Measurements from ENCODE around the gene PLAC1. TPM values are rescaled to one million over a fixed set of nuclear protein-coding genes. Genes with fewer than 3 reads are reported as not detected.

PLAC1 gene
- total and polyA plus RNA-seq, 2 of the 13 experiments (the other 11 are each of a cell fraction or from before 2014, with no cell fraction given) = 0.40 to 2.7 TPM

- no peak overlapping the region for H3K4me2 ChIP-seq (ENCODE audit: low read depth, low read length)
- BruUV-seq (replicated peaks) = no TSS peak
- WGBS (ENCODE audit: low lambda C conversion rate) = 0% methylated on average over 2 of the region's 2 CpGs
- intact Hi-C loops (cut with micrococcal nuclease; ENCODE audit: unreplicated experiment) (no loop called here), in situ Hi-C loops (cut with HindIII; ENCODE audit: extremely low pct_ligation_motif_present, low pct_unique_long_range_greater_than_20kb) (no loop called here)
- no peaks in the 10 kb centered on the region for H3K9me3 ChIP-seq (ENCODE audit: low read length)
- H3K27me3 ChIP-seq (ENCODE audit: control insufficient read depth in 1 of 2, insufficient read depth in 2 of 2, low read length in 2 of 2) = no peaks in the 10 kb centered on the region
- H3K27ac ChIP-seq (ENCODE audit: extremely low read length, insufficient read depth, low read length) = no peak overlapping the region
- no peaks in the 10 kb centered on the region for H3K36me3 ChIP-seq (replicated peaks in 1 of 2; ENCODE audit: control insufficient read depth in 1 of 2, insufficient read depth in 2 of 2, low read length in 2 of 2)
- CTCF ChIA-PET (ENCODE audit: low intra/inter-chr PET ratio, low total read pairs) = no interaction called here
- no peak for ATAC-seq
- no peak overlapping the region for H2AFZ ChIP-seq (ENCODE audit: low read length)
- no peaks in the 10 kb centered on the region for H3K4me1 ChIP-seq (ENCODE audit: insufficient read depth, low read length)
- POLR2A ChIA-PET = no interaction called here
- no peak overlapping the region for H3K4me3 ChIP-seq (replicated peaks in 1 of 3; ENCODE audit: insufficient read depth in 1 of 3, low read depth in 2 of 3, low read length in 3 of 3)
- H3K79me2 ChIP-seq (ENCODE audit: insufficient read depth, low read length) = no peaks in the 10 kb centered on the region
- no peaks in the 10 kb centered on the region for H4K20me1 ChIP-seq (ENCODE audit: insufficient read depth, low read length)
- DNase-seq (ENCODE audit: low spot score) = no peak
- no peak overlapping the region for H3K9ac ChIP-seq (ENCODE audit: insufficient read depth, low read depth, low read length)
- TF ChIP-seq ZNF335 (CRISPR knock-in tag; IDR thresholded peaks at IDR 0.05) = no peak
- TF ChIP-seq, protein P1, sequence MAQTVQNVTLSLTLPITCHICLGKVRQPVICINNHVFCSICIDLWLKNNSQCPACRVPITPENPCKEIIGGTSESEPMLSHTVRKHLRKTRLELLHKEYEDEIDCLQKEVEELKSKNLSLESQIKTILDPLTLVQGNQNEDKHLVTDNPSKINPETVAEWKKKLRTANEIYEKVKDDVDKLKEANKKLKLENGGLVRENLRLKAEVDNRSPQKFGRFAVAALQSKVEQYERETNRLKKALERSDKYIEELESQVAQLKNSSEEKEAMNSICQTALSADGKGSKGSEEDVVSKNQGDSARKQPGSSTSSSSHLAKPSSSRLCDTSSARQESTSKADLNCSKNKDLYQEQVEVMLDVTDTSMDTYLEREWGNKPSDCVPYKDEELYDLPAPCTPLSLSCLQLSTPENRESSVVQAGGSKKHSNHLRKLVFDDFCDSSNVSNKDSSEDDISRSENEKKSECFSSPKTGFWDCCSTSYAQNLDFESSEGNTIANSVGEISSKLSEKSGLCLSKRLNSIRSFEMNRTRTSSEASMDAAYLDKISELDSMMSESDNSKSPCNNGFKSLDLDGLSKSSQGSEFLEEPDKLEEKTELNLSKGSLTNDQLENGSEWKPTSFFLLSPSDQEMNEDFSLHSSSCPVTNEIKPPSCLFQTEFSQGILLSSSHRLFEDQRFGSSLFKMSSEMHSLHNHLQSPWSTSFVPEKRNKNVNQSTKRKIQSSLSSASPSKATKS (CRISPR knock-in tag; IDR thresholded peaks at IDR 0.05) = no peak
- TF ChIP-seq EP300 (IDR thresholded peaks at IDR 0.05; ENCODE audit: low read depth in 2 of 2, low read length in 2 of 2) = no peak
- TF ChIP-seq EP300 (CRISPR knock-in tag; IDR thresholded peaks at IDR 0.05; ENCODE audit: borderline replicate concordance) = no peak
- TF ChIP-seq PHF21A (CRISPR knock-in tag; IDR thresholded peaks at IDR 0.05) = no peak
- no peak for TF ChIP-seq YY1 (IDR thresholded peaks at IDR 0.05; ENCODE audit: insufficient read depth, insufficient replicate concordance, low read depth, low read length)
- no peak for TF ChIP-seq FOXK2 (IDR thresholded peaks at IDR 0.05)
- no peak for TF ChIP-seq POLR2G (IDR thresholded peaks at IDR 0.05; ENCODE audit: low read depth, low read length)
- no peak for TF ChIP-seq HNRNPH1 (optimal IDR thresholded peaks at IDR 0.05; ENCODE audit: low read depth, low read length)
- TF ChIP-seq GMEB1 (CRISPR knock-in tag; IDR thresholded peaks at IDR 0.05; ENCODE audit: borderline replicate concordance) = no peak
- no peak for TF ChIP-seq ZNF318 (CRISPR knock-in tag; IDR thresholded peaks at IDR 0.05)
- TF ChIP-seq ZNF17 (CRISPR knock-in tag; IDR thresholded peaks at IDR 0.05) = no peak
- TF ChIP-seq NCOA5 (CRISPR knock-in tag; IDR thresholded peaks at IDR 0.05) = no peak
- FAIRE-seq = no peak
These were observed 35.5 kb downstream of the PLAC1 start for GRCh38 chrX:134622813-134623185.

Data from HepG2 (cell line).